HepG2 (cell line): ENCODE measurements around the gene GJC2. TPM values are rescaled to one million over a fixed set of nuclear protein-coding genes. Genes with fewer than 3 reads are reported as not detected.

ENCODE experiments used
- HOXD1 ChIP-seq: sonication (generic); formaldehyde crosslinking; IDR thresholded peaks from 2 replicates; pipeline ENCODE4 v1.5.0; 2020; ENCODE audit warnings: missing genetic modification reagents
- ISX ChIP-seq: sonication (generic); formaldehyde crosslinking; conservative IDR thresholded peaks from 2 replicates; pipeline ENCODE4 v1.5.0; 2020; ENCODE audit warnings: missing genetic modification reagents
- KDM4B ChIP-seq: sonication (generic); formaldehyde crosslinking; IDR thresholded peaks from 2 replicates; pipeline ENCODE4 v1.4.0; 2020; ENCODE audit warnings: missing genetic modification reagents
- KMT2B ChIP-seq: IDR thresholded peaks from 2 replicates; pipeline ENCODE4 v1.6.1; 2016; ENCODE audit warnings: missing genetic modification reagents, missing compliant biosample characterization
- MIER3 ChIP-seq: IDR thresholded peaks from 2 replicates; pipeline ENCODE4 v1.6.1; 2016; ENCODE audit warnings: missing compliant biosample characterization, borderline replicate concordance
- MTF2 ChIP-seq: sonication (generic); formaldehyde crosslinking; IDR thresholded peaks from 2 replicates; pipeline ENCODE4 v1.5.0; 2020; ENCODE audit warnings: missing genetic modification reagents, borderline replicate concordance
- NFKB2 ChIP-seq: sonication (generic); formaldehyde crosslinking; IDR thresholded peaks from 2 replicates; pipeline ENCODE4 v1.4.0; 2020; ENCODE audit warnings: missing genetic modification reagents, borderline replicate concordance
- NFKBIZ ChIP-seq: IDR thresholded peaks from 2 replicates; pipeline ENCODE4 v1.6.1; 2018; ENCODE audit warnings: missing genetic modification reagents, missing compliant biosample characterization
- NR3C1 ChIP-seq: sonication (generic); formaldehyde crosslinking; IDR thresholded peaks from 2 replicates; pipeline ENCODE4 v1.4.0; 2020; ENCODE audit warnings: missing genetic modification reagents
- PITX1 ChIP-seq: sonication (generic); formaldehyde crosslinking; IDR thresholded peaks from 2 replicates; pipeline ENCODE4 v1.5.1; 2020; ENCODE audit warnings: mild to moderate bottlenecking, missing genetic modification reagents
- POLR2A ChIP-seq, 2 experiments: IDR thresholded peaks; 2 replicates each; pipeline ENCODE4 v1.6.1; 2011; ENCODE audit warnings: low read depth in 2 of 2, low read length in 2 of 2, mild to moderate bottlenecking in 1 of 2, moderate library complexity in 1 of 2; ENCODE audit not compliant: insufficient read depth in 1 of 2
- PRMT3 ChIP-seq: sonication (generic); formaldehyde crosslinking; IDR thresholded peaks from 2 replicates; pipeline ENCODE4 v1.8.1; 2022; ENCODE audit warnings: low read depth, mild to moderate bottlenecking, moderate library complexity, missing genetic modification reagents, borderline replicate concordance
- SOX6 ChIP-seq, 2 experiments: fragments of 450-650 bp in 1 of 2; sonication (generic) in 1 of 2; formaldehyde crosslinking in 1 of 2; IDR thresholded peaks; 2 replicates each; pipeline versions ENCODE4 v1.4.0 to v1.6.1; 2017 to 2020; ENCODE audit warnings: antibody characterized with exemption in 1 of 2, mild to moderate bottlenecking in 1 of 2, missing genetic modification reagents in 1 of 2
- TEAD3 ChIP-seq: optimal IDR thresholded peaks from 2 replicates; pipeline ENCODE3; 2016; ENCODE audit warnings: borderline replicate concordance
- ZNF10 ChIP-seq: sonication (generic); formaldehyde crosslinking; IDR thresholded peaks from 2 replicates; pipeline ENCODE4 v1.4.0; 2020; ENCODE audit warnings: mild to moderate bottlenecking, low read depth, missing genetic modification reagents, borderline replicate concordance
- ZNF20 ChIP-seq: sonication (generic); formaldehyde crosslinking; IDR thresholded peaks from 2 replicates; pipeline ENCODE4 v1.4.0; 2020; ENCODE audit warnings: mild to moderate bottlenecking, moderate library complexity, missing genetic modification reagents
- ZNF256 ChIP-seq: sonication (generic); formaldehyde crosslinking; conservative IDR thresholded peaks from 2 replicates; pipeline ENCODE4 v1.4.0; 2020; ENCODE audit warnings: missing genetic modification reagents
- ZNF274 ChIP-seq: sonication (generic); formaldehyde crosslinking; IDR thresholded peaks from 2 replicates; pipeline ENCODE4 v1.5.1; 2020; ENCODE audit warnings: mild to moderate bottlenecking, missing genetic modification reagents
- ZNF350 ChIP-seq: sonication (generic); formaldehyde crosslinking; IDR thresholded peaks from 2 replicates; pipeline ENCODE4 v1.4.0; 2020; ENCODE audit warnings: mild to moderate bottlenecking, low read depth, missing genetic modification reagents, borderline replicate concordance
- ZNF496 ChIP-seq: sonication (generic); formaldehyde crosslinking; IDR thresholded peaks from 2 replicates; pipeline ENCODE4 v1.8.1; 2023; ENCODE audit warnings: mild to moderate bottlenecking, moderate library complexity, missing genetic modification reagents; ENCODE audit not compliant: insufficient replicate concordance
- ZNF878 ChIP-seq: sonication (generic); formaldehyde crosslinking; IDR thresholded peaks from 2 replicates; pipeline ENCODE4 v1.8.1; 2023; ENCODE audit warnings: mild to moderate bottlenecking, missing genetic modification reagents, moderate library complexity
- polyA plus RNA-seq, 8 experiments: library from polyadenylated mRNA; depleted of rRNA in 3 of 8; stranded (reverse) in 7 of 8; unstranded in 1 of 8; fragments of >200 nt; fragmentation: Illumina TruSeq in 4 of 8; extraction: Trizol in 4 of 8; gene quantifications; 2 replicates each; pipeline versions ENCODE4 v1.2.1 to v1.2.3, GENCODE V29; 2011 to 2016; ENCODE audit warnings: low read depth in 4 of 8, missing spikeins in 1 of 8, mixed read lengths in 1 of 8; ENCODE audit not compliant: insufficient read depth in 1 of 8
- total RNA-seq, 5 experiments: library from RNA; depleted of rRNA; stranded (reverse); fragments of >200 nt; fragmentation: Illumina TruSeq; extraction: Trizol; gene quantifications; 2 replicates each; pipeline ENCODE4 v1.2.3, GENCODE V29; 2016; ENCODE audit warnings: low read depth in 1 of 5
- TF ChIP-seq, protein P1 (sequence below): sonication (generic); formaldehyde crosslinking; IDR thresholded peaks from 2 replicates; pipeline ENCODE4 v1.4.0; 2020; ENCODE audit warnings: missing genetic modification reagents
- TF ChIP-seq, protein P2 (sequence below): sonication (generic); formaldehyde crosslinking; IDR thresholded peaks from 2 replicates; pipeline ENCODE4 v1.8.0; 2022; ENCODE audit warnings: mild to moderate bottlenecking, missing genetic modification reagents, moderate library complexity
- TF ChIP-seq, protein P3 (sequence below): IDR thresholded peaks from 2 replicates; pipeline ENCODE4 v1.6.1; 2016; ENCODE audit warnings: mild to moderate bottlenecking, missing biosample characterization, missing genetic modification reagents
- TF ChIP-seq, protein P4 (sequence below): sonication (generic); formaldehyde crosslinking; IDR thresholded peaks from 2 replicates; pipeline ENCODE4 v1.5.0; 2020; ENCODE audit warnings: missing genetic modification reagents, mild to moderate bottlenecking, borderline replicate concordance
- TF ChIP-seq, protein P5 (sequence below): sonication (generic); formaldehyde crosslinking; conservative IDR thresholded peaks from 2 replicates; pipeline ENCODE4 v1.8.0; 2022; ENCODE audit warnings: low read depth, missing genetic modification reagents

GJC2 gene
- total and polyA plus RNA-seq, 2 of the 13 experiments (the other 11 are each of a cell fraction or from before 2014, with no cell fraction given) = 1.6 to 3.8 TPM

DNA sequence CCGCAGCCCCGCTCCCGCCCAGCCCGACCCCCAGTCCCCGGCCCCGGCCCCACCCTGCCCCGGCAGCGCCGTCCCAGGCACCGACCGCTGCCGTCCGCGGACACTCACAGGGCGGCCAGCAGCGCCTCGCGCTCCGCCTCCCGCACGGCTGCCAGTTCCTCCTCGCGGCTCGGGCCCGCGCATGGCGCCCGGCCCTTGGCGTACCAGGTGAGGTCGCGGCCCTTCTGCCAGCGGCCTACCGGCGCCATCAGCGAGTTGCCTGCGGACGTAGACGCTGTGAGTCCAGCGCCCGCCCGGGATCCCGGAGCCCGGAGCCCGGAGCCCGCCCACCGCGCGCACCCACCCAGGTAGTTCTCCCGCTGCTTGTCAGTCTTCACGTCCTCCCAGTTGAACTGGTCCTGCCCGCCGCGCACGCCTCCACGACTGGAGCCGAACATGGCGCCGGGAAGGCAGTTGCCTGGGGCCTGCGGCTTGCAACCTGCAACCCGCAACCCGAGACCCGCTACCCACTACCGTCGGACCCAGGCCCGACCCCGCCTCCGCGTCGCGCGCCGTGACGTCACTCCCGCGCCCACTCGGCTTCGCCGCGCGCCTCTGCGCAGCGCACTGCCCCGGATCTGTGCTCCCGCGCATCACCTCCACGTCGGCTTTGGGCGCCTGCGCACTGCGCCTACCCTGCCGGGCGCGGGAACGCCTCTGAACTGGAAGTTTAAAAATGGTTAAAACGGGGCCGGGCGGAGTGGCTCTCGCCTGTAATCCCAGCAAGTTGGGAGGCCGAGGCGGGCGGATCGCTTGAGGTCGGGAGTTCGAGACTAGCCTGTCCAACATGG lies 46.7 kb upstream of the GJC2 start, which contains the start of gene C1orf35 (continued):
- TF ChIP-seq ZNF10 (CRISPR knock-in tag) = no peak
- peak; percentile 91 for TF ChIP-seq HOXD1 (CRISPR knock-in tag)
- no peak for TF ChIP-seq NR3C1 (CRISPR knock-in tag)
- 0 out of 2 replicates have a peak, but pooled peaks have one; percentile 60 for TF ChIP-seq PRMT3 (CRISPR knock-in tag)
- TF ChIP-seq KMT2B (CRISPR knock-in tag) = peak; percentile 83; the same call in 1 of the 2 replicates
- peak; percentile 65; the same call in 1 of the 2 replicates for TF ChIP-seq ZNF878 (CRISPR knock-in tag)
- no peak for TF ChIP-seq SOX6 (IDR thresholded peaks at IDR 0.05)
- TF ChIP-seq SOX6 (CRISPR knock-in tag; IDR thresholded peaks at IDR 0.05) = peak; percentile 67; the same call in 1 of the 2 replicates
- TF ChIP-seq ISX (CRISPR knock-in tag) = no peak
- TF ChIP-seq MIER3 = peak; percentile 75; the same call in 1 of the 2 replicates
- TF ChIP-seq, protein P1, sequence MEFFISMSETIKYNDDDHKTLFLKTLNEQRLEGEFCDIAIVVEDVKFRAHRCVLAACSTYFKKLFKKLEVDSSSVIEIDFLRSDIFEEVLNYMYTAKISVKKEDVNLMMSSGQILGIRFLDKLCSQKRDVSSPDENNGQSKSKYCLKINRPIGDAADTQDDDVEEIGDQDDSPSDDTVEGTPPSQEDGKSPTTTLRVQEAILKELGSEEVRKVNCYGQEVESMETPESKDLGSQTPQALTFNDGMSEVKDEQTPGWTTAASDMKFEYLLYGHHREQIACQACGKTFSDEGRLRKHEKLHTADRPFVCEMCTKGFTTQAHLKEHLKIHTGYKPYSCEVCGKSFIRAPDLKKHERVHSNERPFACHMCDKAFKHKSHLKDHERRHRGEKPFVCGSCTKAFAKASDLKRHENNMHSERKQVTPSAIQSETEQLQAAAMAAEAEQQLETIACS (CRISPR knock-in tag) = peak; percentile 81
- TF ChIP-seq ZNF256 (CRISPR knock-in tag) = no peak; the same call in 1 of the 2 replicates
- TF ChIP-seq ZNF20 (CRISPR knock-in tag) = no peak
- TF ChIP-seq KDM4B (CRISPR knock-in tag) = no peak
- TF ChIP-seq POLR2A (IDR thresholded peaks at IDR 0.05; ENCODE audit: insufficient read depth in 1 of 2, low read depth in 2 of 2, low read length in 2 of 2) = peak in 1 of 2 experiments; percentile 59; a peak in 1 of 4 replicates
- TF ChIP-seq, protein P2, sequence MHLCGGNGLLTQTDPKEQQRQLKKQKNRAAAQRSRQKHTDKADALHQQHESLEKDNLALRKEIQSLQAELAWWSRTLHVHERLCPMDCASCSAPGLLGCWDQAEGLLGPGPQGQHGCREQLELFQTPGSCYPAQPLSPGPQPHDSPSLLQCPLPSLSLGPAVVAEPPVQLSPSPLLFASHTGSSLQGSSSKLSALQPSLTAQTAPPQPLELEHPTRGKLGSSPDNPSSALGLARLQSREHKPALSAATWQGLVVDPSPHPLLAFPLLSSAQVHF (CRISPR knock-in tag) = peak; percentile 88; the same call in 1 of the 2 replicates
- TF ChIP-seq, protein P3, sequence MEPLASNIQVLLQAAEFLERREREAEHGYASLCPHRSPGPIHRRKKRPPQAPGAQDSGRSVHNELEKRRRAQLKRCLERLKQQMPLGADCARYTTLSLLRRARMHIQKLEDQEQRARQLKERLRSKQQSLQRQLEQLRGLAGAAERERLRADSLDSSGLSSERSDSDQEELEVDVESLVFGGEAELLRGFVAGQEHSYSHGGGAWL = peak; percentile 92
- no peak for TF ChIP-seq ZNF496 (CRISPR knock-in tag)
- peak; percentile 72 for TF ChIP-seq PITX1 (CRISPR knock-in tag)
- TF ChIP-seq, protein P4, sequence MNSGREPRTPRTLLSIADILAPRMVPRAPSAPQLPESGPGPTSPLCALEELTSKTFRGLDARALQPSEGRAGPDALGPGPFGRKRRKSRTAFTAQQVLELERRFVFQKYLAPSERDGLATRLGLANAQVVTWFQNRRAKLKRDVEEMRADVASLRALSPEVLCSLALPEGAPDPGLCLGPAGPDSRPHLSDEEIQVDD (CRISPR knock-in tag) = peak; percentile 97
- peak; percentile 96; the same call in 1 of the 2 replicates for TF ChIP-seq MTF2 (CRISPR knock-in tag)
- 0 out of 2 replicates have a peak, but pooled peaks have one; percentile 66 for TF ChIP-seq NFKBIZ
- no peak for TF ChIP-seq TEAD3 (CRISPR knock-in tag)
- TF ChIP-seq, protein P5, sequence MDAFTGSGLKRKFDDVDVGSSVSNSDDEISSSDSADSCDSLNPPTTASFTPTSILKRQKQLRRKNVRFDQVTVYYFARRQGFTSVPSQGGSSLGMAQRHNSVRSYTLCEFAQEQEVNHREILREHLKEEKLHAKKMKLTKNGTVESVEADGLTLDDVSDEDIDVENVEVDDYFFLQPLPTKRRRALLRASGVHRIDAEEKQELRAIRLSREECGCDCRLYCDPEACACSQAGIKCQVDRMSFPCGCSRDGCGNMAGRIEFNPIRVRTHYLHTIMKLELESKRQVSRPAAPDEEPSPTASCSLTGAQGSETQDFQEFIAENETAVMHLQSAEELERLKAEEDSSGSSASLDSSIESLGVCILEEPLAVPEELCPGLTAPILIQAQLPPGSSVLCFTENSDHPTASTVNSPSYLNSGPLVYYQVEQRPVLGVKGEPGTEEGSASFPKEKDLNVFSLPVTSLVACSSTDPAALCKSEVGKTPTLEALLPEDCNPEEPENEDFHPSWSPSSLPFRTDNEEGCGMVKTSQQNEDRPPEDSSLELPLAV (CRISPR knock-in tag) = no peak
- peak; percentile 86 for TF ChIP-seq ZNF350 (CRISPR knock-in tag)
- peak; percentile 37; the same call in 1 of the 2 replicates for TF ChIP-seq ZNF274 (CRISPR knock-in tag)
- peak; percentile 88; the same call in 1 of the 2 replicates for TF ChIP-seq NFKB2
